Measurements from ENCODE around the gene CPN1.

DNA sequence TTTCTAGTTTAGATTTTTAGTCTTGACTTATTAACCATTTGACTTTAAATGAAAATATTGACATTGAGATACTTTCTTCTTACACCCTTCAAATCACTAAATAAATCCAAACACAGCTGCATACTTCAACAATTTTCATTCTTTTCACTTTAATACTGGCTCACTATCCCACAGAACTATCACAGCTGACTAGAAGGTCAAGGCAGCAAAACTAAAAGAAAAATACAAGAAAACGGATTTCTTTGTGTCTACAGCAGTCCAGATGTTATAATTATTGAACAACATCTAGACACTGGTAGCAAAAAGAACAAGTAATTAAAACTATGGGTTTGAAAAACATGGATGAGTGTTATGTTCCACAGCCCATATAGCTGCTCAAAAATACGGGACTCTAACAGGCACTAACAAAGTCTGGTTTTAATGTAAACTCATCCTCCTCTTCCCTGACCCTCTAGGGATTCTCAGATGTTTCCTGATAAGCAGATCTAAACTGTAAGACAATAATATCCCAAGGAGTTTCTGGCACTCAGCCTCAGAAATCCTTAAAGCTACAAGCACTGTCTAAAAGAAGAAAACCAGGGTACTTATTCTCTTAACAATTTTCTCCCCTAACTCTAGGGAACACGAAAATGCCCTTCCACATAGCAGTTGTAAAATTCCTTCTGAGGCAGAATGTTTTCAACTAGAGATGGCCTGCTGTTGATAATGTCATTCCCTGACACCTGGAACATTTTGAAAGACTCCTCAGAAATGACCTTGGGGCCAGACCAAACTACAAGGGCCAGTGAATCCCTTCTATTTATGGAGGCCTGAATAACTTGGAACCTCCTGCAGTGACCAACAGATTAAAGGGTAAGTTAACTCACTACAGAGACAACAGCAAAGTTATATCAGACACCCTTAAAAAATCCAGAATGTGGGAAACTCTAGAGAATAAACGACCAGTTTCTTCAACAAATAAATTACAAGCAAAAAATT is 84.7 kb downstream of the CPN1 start:
- TF ChIP-seq, protein P1, sequence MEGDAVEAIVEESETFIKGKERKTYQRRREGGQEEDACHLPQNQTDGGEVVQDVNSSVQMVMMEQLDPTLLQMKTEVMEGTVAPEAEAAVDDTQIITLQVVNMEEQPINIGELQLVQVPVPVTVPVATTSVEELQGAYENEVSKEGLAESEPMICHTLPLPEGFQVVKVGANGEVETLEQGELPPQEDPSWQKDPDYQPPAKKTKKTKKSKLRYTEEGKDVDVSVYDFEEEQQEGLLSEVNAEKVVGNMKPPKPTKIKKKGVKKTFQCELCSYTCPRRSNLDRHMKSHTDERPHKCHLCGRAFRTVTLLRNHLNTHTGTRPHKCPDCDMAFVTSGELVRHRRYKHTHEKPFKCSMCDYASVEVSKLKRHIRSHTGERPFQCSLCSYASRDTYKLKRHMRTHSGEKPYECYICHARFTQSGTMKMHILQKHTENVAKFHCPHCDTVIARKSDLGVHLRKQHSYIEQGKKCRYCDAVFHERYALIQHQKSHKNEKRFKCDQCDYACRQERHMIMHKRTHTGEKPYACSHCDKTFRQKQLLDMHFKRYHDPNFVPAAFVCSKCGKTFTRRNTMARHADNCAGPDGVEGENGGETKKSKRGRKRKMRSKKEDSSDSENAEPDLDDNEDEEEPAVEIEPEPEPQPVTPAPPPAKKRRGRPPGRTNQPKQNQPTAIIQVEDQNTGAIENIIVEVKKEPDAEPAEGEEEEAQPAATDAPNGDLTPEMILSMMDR (IDR thresholded peaks at IDR 0.05; ENCODE audit: low read length): no peak
- TF ChIP-seq EZH2 (optimal IDR thresholded peaks at IDR 0.05; ENCODE audit: low read depth, low read length): no peak
